ENCODE data around the gene HDAC5. TPM values are rescaled to one million over a fixed set of nuclear protein-coding genes. Genes with fewer than 3 reads are reported as not detected.
A peak's percentile ranks its signal among the peaks of the same experiment; 100 is the strongest.
"Not testable (repeated sequence)": the region's sequence is repeated elsewhere in the genome, so short reads cannot be mapped to it uniquely, and the experiment has no call there.

The HDAC5 gene
- total RNA-seq, 1 donor from 2014 or later = 44.4 TPM

DNA sequence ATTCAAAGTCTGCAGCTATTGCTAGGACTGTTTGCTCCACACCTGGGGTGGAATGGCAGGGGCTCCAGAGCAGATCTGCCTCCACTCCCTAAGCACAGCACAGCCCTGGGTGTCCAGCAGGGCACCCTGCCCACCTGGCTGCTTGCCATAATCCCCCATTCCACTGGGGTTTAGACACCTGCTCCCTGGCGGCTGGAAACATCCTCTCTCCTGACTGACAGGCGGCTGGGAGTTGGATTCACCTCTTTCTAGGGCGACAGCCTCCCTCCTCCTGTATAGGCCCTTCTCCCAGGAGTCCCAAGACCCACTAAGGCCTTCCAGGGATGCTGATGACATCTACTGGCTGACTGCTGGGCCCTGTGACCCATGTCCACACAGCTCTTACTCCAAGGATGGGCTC, 18.0 kb downstream of the HDAC5 start:
- peaks cover 9 to 26% (median 11%) of the 10 kb centered on the region in 3 donors for H3K36me3 ChIP-seq (ENCODE audit: control insufficient read depth in 3 of 3, insufficient read depth in 3 of 3, low read length in 3 of 3)
- peak overlapping the region in 2 of 3 donors; percentile 22 to 58 for H3K9ac ChIP-seq (ENCODE audit: low read depth in 1 of 3, low read length in 3 of 3)
- H3K4me3 ChIP-seq (ENCODE audit: low read length in 3 of 3) = peak overlapping the region in 1 of 3 donors; percentile 3
- H3K27me3 ChIP-seq (ENCODE audit: control insufficient read depth in 3 of 3, insufficient read depth in 3 of 3, low read length in 3 of 3) = no peaks in the 10 kb centered on the region
- peak overlapping the region; percentile 54 for H3K27ac ChIP-seq (ENCODE audit: low read depth, low read length)
- no peaks in the 10 kb centered on the region for H3K9me3 ChIP-seq (ENCODE audit: control insufficient read depth in 3 of 3, low read length in 3 of 3)
- peaks cover 75 to 87% (median 80%) of the 10 kb centered on the region in 3 donors for H3K4me1 ChIP-seq (ENCODE audit: control insufficient read depth in 3 of 3, insufficient read depth in 3 of 3, low read length in 3 of 3)

DNA sequence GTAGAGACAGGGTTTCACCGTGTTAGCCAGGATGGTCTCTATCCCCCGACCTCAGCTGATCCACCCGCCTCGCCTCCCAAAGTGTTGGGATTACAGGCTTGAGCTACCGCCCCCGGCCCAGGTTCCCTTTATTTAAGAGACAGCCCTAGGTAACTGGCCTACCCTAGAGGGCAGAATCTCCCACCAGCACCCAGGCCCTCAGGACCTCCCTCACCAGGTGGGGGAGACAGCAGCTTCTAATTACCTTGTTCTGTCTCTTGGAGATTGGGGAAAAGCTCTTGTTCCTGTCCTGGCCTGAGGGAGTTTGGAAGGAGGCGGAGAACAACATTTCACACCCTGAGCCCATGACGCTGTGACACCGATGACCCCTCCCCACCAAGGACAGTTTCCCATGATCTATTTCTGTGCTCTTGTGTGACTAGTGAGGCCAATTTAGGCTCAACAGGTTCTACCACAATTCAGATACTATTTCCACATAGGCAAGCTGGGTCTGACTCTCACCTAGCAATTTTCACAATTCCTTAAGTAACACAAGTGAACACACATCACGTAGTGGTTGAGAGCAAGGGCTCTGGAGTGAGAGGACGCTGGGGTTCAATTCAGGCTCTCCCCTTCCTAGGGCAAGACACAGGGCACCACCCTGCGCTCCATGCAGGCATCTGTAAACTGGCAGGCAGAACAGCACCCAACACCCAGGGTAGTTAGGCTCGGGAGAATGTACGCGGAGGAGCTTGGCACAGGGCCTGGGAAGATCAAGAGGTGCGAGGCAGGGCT, 20.4 kb downstream of the HDAC5 start:
- H3K36me3 ChIP-seq (ENCODE audit: control insufficient read depth in 3 of 3, insufficient read depth in 3 of 3, low read length in 3 of 3) = peaks cover 9 to 18% (median 13%) of the 10 kb centered on the region in 3 donors
- peak overlapping the region; percentile 75 for H3K27ac ChIP-seq (ENCODE audit: low read depth, low read length)
- H3K9ac ChIP-seq (ENCODE audit: low read depth in 1 of 3, low read length in 3 of 3) = peak overlapping the region; percentile 36 to 56 (median 45)
- no peaks in the 10 kb centered on the region for H3K9me3 ChIP-seq (ENCODE audit: control insufficient read depth in 3 of 3, low read length in 3 of 3)
- H3K27me3 ChIP-seq (ENCODE audit: control insufficient read depth in 3 of 3, insufficient read depth in 3 of 3, low read length in 3 of 3) = no peaks in the 10 kb centered on the region
- peaks cover 66 to 86% (median 76%) of the 10 kb centered on the region in 3 donors for H3K4me1 ChIP-seq (ENCODE audit: control insufficient read depth in 3 of 3, insufficient read depth in 3 of 3, low read length in 3 of 3)
- H3K4me3 ChIP-seq (ENCODE audit: low read length in 3 of 3) = peak overlapping the region; percentile 23 to 51 (median 29)

DNA sequence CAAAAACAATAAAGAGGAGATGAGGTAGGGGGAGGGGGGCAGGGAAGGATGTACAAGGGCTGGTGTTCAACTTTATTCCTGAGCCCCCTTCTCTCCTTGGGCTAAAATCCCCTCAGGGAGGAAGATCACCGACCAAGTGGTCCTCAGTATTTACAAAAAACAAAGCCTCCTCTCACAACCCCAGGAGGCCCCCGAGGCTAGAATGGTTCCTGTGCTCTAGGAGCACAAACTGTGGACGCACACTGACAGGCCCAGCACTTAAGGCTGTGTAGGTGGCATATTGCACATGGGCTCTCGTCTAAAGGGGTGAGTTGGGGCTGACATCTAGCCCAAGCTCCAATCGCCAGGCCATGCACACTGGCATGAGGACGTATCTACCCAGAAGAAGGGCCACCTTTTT, 21.6 kb downstream of the HDAC5 start:
- not testable (repeated sequence) for H3K27me3 ChIP-seq (ENCODE audit: control insufficient read depth in 3 of 3, insufficient read depth in 3 of 3, low read length in 3 of 3); H3K9ac ChIP-seq (ENCODE audit: low read depth in 1 of 3, low read length in 3 of 3); H3K9me3 ChIP-seq (ENCODE audit: control insufficient read depth in 3 of 3, low read length in 3 of 3); H3K4me3 ChIP-seq (ENCODE audit: low read length in 3 of 3)
- Histone ChIP-seq H3K4me1 (ENCODE audit: control insufficient read depth in 3 of 3, insufficient read depth in 3 of 3, low read length in 3 of 3) (peaks cover 67 to 86% (median 76%) of the 10 kb centered on the region in 3 donors), H3K36me3 (ENCODE audit: control insufficient read depth in 3 of 3, insufficient read depth in 3 of 3, low read length in 3 of 3) (peaks cover 9 to 16% (median 13%) of the 10 kb centered on the region in 3 donors), H3K27ac (ENCODE audit: low read depth, low read length) (peak overlapping the region; percentile 19)

DNA sequence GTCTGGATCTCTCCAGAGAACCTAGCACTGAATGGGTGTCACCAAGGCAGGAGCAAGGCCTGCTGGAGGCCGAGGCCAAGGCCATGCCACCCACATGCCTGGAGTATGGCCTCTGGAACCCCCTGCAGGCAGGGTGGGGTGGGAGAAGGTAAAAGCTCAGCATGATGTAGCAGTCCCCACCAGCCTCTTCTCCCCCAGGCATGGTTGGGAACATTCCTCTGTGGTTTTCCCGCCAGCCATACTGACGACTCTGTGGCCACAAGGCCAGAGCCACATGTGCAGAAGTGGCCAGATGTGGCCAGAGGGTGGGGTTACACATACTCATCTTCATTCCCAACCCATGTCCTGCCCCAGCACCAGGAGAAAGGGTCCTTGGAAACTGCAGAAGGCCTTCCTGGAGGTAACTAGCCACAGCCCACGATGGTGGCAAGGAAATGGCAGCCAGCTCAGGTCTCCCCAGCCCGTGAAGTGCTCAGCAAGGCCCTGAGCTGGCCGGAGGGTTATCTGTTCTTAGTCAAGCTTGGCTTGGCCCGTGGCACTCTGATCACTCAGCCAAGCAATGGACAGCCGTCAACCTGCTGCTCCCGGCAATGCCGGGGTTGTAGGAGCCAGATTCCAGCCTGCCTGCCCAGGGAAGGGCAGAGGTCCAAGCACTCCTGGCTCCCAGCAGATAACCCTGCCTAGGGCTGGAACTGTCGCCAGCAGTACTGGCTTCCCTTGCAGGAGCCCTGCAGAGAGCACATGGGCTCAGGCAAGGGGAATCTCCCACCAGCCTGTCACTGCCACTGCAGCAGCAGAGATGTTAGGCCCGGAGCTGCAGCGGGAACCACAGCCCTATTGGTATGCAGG, 26.1 kb downstream of the HDAC5 start:
- H3K4me1 ChIP-seq (ENCODE audit: control insufficient read depth in 3 of 3, insufficient read depth in 3 of 3, low read length in 3 of 3) = peaks cover 59 to 72% (median 62%) of the 10 kb centered on the region in 3 donors
- peaks cover 13% of the 10 kb centered on the region in 3 donors for H3K36me3 ChIP-seq (ENCODE audit: control insufficient read depth in 3 of 3, insufficient read depth in 3 of 3, low read length in 3 of 3)
- H3K27me3 ChIP-seq (ENCODE audit: control insufficient read depth in 3 of 3, insufficient read depth in 3 of 3, low read length in 3 of 3) = no peaks in the 10 kb centered on the region
- H3K27ac ChIP-seq (ENCODE audit: low read depth, low read length) = peak overlapping the region; percentile 93
- H3K9ac ChIP-seq (ENCODE audit: low read depth in 1 of 3, low read length in 3 of 3) = peak overlapping the region; percentile 33 to 71 (median 34)
- H3K4me3 ChIP-seq (ENCODE audit: low read length in 3 of 3) = peak overlapping the region in 2 of 3 donors; percentile 34 to 58
- no peaks in the 10 kb centered on the region for H3K9me3 ChIP-seq (ENCODE audit: control insufficient read depth in 3 of 3, low read length in 3 of 3)

DNA sequence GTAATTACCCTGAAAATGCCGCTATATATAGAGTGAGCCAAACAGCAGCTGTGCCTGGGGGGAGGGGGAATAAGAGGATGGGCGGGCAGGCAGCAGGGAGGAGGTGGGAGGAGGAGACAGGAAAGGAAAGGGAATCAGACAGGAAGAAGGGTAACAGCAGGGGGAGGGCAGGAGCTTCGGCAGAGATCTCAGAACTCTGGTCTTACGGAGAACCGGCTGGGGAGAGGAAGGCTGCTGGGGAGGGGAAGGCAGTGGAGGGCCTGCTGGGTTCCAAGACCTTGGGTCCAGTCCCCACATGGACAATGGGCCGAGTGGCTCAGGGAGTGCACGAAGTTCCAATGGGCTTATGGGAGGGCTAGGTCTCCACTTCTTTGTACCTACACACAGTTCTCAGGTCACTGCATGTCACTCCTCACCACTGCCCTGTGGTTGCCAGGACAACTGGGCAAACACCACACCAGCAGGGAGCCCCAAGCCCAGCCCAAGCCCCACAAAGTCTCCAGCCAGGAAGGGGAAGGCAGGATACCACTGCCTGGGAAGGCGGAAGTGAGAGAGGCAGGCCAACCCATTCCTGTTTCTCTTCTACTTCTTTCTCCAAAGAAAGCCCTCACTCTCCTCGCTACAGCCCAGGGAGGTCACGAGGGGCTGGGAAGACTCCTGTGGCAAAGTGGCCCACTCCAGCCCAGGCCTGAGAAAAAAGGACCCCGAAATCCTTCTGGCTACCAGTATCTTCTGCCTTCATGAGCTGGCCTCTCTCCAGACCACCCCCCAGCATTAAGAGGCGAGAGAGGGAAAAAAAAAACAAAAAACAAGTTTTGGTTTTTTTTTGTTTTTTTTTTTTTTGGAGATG, 27.6 kb downstream of the HDAC5 start:
- H3K9me3 ChIP-seq (ENCODE audit: control insufficient read depth in 3 of 3, low read length in 3 of 3) = no peaks in the 10 kb centered on the region
- peaks cover 25 to 28% (median 28%) of the 10 kb centered on the region in 3 donors for H3K36me3 ChIP-seq (ENCODE audit: control insufficient read depth in 3 of 3, insufficient read depth in 3 of 3, low read length in 3 of 3)
- peak overlapping the region; percentile 67 to 72 (median 71) for H3K4me3 ChIP-seq (ENCODE audit: low read length in 3 of 3)
- peak overlapping the region; percentile 73 to 76 (median 75) for H3K9ac ChIP-seq (ENCODE audit: low read depth in 1 of 3, low read length in 3 of 3)
- H3K27me3 ChIP-seq (ENCODE audit: control insufficient read depth in 3 of 3, insufficient read depth in 3 of 3, low read length in 3 of 3) = no peaks in the 10 kb centered on the region
- H3K4me1 ChIP-seq (ENCODE audit: control insufficient read depth in 3 of 3, insufficient read depth in 3 of 3, low read length in 3 of 3) = peaks cover 54 to 61% (median 57%) of the 10 kb centered on the region in 3 donors
- peak overlapping the region; percentile 93 for H3K27ac ChIP-seq (ENCODE audit: low read depth, low read length)

DNA sequence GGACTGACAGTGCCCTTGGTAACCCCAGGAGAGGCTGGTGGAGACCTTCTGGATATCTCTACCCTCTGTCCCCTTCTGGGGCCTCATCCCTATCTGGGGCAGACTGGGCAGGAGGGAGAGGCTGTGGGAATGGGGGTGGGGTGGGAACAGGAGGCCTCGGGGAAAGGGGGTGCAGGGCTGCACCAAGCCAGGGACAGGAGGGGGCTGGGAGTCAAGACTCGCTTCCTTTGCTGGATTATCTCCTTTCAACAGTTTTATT, 28.1 kb downstream of the HDAC5 start:
- peaks cover 54 to 61% (median 57%) of the 10 kb centered on the region in 3 donors for H3K4me1 ChIP-seq (ENCODE audit: control insufficient read depth in 3 of 3, insufficient read depth in 3 of 3, low read length in 3 of 3)
- H3K9me3 ChIP-seq (ENCODE audit: control insufficient read depth in 3 of 3, low read length in 3 of 3) = no peaks in the 10 kb centered on the region
- peak overlapping the region in 2 of 3 donors; percentile 67 to 71 for H3K4me3 ChIP-seq (ENCODE audit: low read length in 3 of 3)
- H3K27me3 ChIP-seq (ENCODE audit: control insufficient read depth in 3 of 3, insufficient read depth in 3 of 3, low read length in 3 of 3) = no peaks in the 10 kb centered on the region
- peak overlapping the region; percentile 93 for H3K27ac ChIP-seq (ENCODE audit: low read depth, low read length)
- peak overlapping the region in 1 of 3 donors; percentile 76 for H3K9ac ChIP-seq (ENCODE audit: low read depth in 1 of 3, low read length in 3 of 3)
- H3K36me3 ChIP-seq (ENCODE audit: control insufficient read depth in 3 of 3, insufficient read depth in 3 of 3, low read length in 3 of 3) = peaks cover 26 to 29% (median 29%) of the 10 kb centered on the region in 3 donors

DNA sequence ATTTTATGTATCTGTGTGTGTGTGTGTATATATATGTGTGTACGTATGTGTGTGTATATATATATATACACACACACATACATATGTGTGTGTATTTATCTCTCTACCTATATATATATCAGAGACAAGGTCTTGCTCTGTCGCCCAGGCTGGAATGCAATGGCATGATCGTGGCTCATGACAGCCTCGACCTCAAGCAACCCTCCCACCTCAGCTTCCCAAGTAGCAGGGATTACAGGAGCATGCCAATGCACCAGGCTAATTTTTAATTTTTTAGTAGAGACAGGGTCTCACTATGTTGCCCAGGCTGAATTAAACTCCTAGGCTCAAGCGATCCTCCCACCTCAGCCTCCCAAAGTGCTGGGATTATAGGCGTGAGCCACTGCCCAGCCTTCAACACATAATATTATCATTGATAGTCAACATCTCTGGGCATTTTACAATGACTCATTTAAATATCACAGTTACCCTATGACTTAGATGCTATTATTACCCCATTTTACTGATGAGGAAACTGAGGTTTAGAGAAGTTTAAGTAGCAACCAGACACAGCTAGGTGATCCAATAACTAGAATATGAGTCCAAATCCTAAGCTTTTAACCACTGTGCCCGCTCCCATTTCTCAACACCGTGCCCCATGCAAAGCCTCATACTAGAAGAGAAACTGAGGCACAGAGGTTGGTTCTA, 28.6 kb downstream of the HDAC5 start:
- Histone ChIP-seq H3K27me3 (ENCODE audit: control insufficient read depth in 3 of 3, insufficient read depth in 3 of 3, low read length in 3 of 3) (no peaks in the 10 kb centered on the region), H3K27ac (ENCODE audit: low read depth, low read length) (peak overlapping the region; percentile 93), H3K36me3 (ENCODE audit: control insufficient read depth in 3 of 3, insufficient read depth in 3 of 3, low read length in 3 of 3) (peaks cover 26 to 29% (median 29%) of the 10 kb centered on the region in 3 donors), H3K4me1 (ENCODE audit: control insufficient read depth in 3 of 3, insufficient read depth in 3 of 3, low read length in 3 of 3) (peaks cover 53 to 57% (median 55%) of the 10 kb centered on the region in 3 donors), H3K9me3 (ENCODE audit: control insufficient read depth in 3 of 3, low read length in 3 of 3) (no peaks in the 10 kb centered on the region), H3K9ac (ENCODE audit: low read depth in 1 of 3, low read length in 3 of 3) (peak overlapping the region in 1 of 3 donors; percentile 76), H3K4me3 (ENCODE audit: low read length in 3 of 3) (peak overlapping the region in 1 of 3 donors; percentile 67)

DNA sequence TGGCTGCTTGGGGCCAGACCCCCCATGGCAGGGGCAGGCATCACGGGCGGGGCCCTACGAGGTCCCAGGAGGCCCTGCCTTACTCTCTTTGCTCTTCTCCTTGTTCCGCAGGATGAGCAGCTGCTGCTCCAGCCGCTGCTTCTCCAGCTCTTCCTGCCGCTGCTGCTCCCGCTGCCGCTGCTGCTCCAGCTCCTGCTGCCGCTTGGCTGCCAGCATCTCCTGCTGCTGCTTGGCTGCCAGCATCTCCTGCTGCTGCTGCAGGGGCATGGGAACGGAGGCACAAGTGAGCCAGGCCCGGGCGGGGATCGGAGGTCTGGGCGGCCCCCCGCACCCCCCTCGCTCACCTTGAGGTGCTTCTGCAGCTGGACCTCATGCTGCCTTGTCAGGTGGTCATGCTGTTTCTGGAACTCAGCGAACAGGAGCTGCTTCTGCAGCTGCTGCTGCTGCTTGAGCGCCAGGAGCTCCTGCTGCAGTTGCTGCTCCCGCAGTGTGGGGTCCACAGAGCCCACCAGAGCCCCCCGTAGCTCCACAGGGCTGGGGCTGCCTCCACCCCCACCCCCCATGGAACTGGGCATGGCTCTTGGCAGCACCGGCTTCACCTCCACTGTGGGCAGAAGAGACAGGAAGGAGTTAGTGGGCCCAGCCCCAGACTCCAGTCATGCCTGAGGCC, 30.1 kb downstream of the HDAC5 start:
- H3K9me3 ChIP-seq (ENCODE audit: control insufficient read depth in 3 of 3, low read length in 3 of 3) = no peaks in the 10 kb centered on the region
- H3K36me3 ChIP-seq (ENCODE audit: control insufficient read depth in 3 of 3, insufficient read depth in 3 of 3, low read length in 3 of 3) = peaks cover 34 to 35% (median 34%) of the 10 kb centered on the region in 3 donors
- H3K4me3 ChIP-seq (ENCODE audit: low read length in 3 of 3) = no peak overlapping the region
- H3K27me3 ChIP-seq (ENCODE audit: control insufficient read depth in 3 of 3, insufficient read depth in 3 of 3, low read length in 3 of 3) = no peaks in the 10 kb centered on the region
- no peak overlapping the region for H3K9ac ChIP-seq (ENCODE audit: low read depth in 1 of 3, low read length in 3 of 3)
- H3K4me1 ChIP-seq (ENCODE audit: control insufficient read depth in 3 of 3, insufficient read depth in 3 of 3, low read length in 3 of 3) = peaks cover 41 to 42% (median 42%) of the 10 kb centered on the region in 3 donors
- no peak overlapping the region for H3K27ac ChIP-seq (ENCODE audit: low read depth, low read length)

All from skeletal muscle tissue (tissue), 4 donors.